Measurements from ENCODE around the gene NPIPB2. TPM values are rescaled to one million over a fixed set of nuclear protein-coding genes. Genes with fewer than 3 reads are reported as not detected.
"Not testable (repeated sequence)": the region's sequence is repeated elsewhere in the genome, so short reads cannot be mapped to it uniquely, and the experiment has no call there.

NPIPB2 gene
- 0.47 TPM for polyA plus RNA-seq (2013, experiment 1 of 2)
- 1.4 TPM for polyA plus RNA-seq (2013, experiment 2 of 2)

DNA sequence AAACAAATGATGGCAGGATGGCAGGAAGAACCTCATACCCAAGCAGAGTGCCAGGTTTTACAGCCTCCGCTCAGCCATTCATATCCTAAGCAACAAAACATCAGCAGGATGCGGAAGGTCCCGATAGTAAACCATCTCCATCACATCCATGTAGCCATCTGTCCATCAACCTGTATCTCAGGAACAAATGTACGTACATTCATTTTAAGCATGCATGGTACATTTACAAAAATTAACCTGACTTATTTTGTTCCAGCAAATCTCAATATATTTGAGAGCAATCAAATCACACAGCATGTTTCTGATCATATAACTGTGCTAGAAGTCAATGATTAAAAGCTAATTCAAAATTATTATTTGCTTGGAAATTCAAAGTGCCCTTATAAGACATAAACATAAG, at the start of gene NPIPB2:
Gene NPIPB2, minus strand, starts transcription at position 101 of the 400 bp plus-strand sequence. Its CDS starts 0 bp downstream, at position 101.
- H4K91ac ChIP-seq (ENCODE audit: low read length); H3K9ac ChIP-seq (ENCODE audit: low read length); H3K9me3 ChIP-seq (ENCODE audit: control insufficient read depth, low read length); H2BK15ac ChIP-seq (ENCODE audit: low read depth, poor library complexity, severe bottlenecking); H3K14ac ChIP-seq (ENCODE audit: low read length in 2 of 2); H2BK5ac ChIP-seq (ENCODE audit: low read depth, low read length, poor library complexity, severe bottlenecking); H3K27me3 ChIP-seq (ENCODE audit: control insufficient read depth in 1 of 2, insufficient read depth in 1 of 2, low read length in 2 of 2); H4K8ac ChIP-seq (ENCODE audit: low read length); H2AK5ac ChIP-seq (ENCODE audit: low read length, severe bottlenecking); H2BK120ac ChIP-seq (ENCODE audit: low read depth, low read length); H3K4me3 ChIP-seq (ENCODE audit: insufficient read depth in 1 of 2, low read depth in 1 of 2, low read length in 2 of 2); H3K4ac ChIP-seq (ENCODE audit: low read depth in 1 of 2, low read length in 2 of 2); H3K79me1 ChIP-seq (replicated peaks; ENCODE audit: low read length, poor library complexity, severe bottlenecking); H3K36me3 ChIP-seq (ENCODE audit: control insufficient read depth in 1 of 2, insufficient read depth in 2 of 2, low read depth in 1 of 2, low read length in 2 of 2); H2BK12ac ChIP-seq (ENCODE audit: low read length in 2 of 2); H3K4me1 ChIP-seq (ENCODE audit: control insufficient read depth, insufficient read depth, low read depth, low read length); DNase-seq; H3K27ac ChIP-seq (ENCODE audit: low read length, poor library complexity, severe bottlenecking); H3K23ac ChIP-seq (ENCODE audit: low read length in 2 of 2); H2AFZ ChIP-seq (ENCODE audit: low read depth, low read length); H3K4me2 ChIP-seq (ENCODE audit: low read length, poor library complexity, severe bottlenecking); H3K18ac ChIP-seq (ENCODE audit: low read depth in 1 of 2, low read length in 2 of 2): not testable (repeated sequence)
- WGBS: no CpG with 5 or more reads among the region's 4 CpGs

DNA sequence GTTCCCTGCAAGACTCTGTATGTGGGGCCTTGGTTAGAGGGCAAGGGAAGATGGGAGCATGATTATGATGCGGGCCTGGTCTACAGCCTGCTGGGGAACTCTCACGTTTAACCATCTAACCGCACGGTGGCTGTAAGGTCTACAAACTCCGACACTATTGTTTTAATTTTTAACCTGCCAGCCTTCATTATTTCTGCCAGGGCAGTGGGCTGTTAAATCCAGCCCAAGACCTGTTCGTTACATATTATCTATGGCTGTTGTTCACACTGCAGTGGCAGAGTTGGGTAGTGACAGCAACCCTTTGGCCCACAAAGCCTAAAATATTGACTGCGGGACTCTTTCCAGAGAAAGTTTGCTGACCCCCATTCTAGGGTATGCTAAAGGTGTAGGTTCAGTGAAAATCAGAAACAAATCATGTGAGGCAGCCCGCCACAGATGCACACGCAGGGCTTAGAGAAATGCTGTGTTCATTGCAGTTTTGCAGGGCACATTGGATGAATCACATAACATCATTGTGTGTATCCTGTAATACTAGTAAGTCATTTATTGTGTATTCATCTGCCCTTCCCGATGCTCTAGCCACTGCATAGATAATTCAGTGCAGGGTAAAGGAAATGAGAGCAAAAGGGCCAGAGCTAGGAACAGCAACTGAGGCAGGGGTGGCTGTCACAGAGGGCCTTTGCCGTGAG, 49.0 kb upstream of the NPIPB2 start:
- H3K79me1 ChIP-seq (replicated peaks; ENCODE audit: low read length, poor library complexity, severe bottlenecking): peaks cover 34% of the 10 kb centered on the region
- H4K91ac ChIP-seq (ENCODE audit: low read length): no peak overlapping the region
- H3K4me1 ChIP-seq (ENCODE audit: control insufficient read depth, insufficient read depth, low read depth, low read length): peaks cover 30% of the 10 kb centered on the region
- WGBS: 98% methylated on average over 11 of the region's 11 CpGs
- H3K27me3 ChIP-seq (ENCODE audit: control insufficient read depth in 1 of 2, insufficient read depth in 1 of 2, low read length in 2 of 2): no peaks in the 10 kb centered on the region
- no peak for DNase-seq
- H3K9ac ChIP-seq (ENCODE audit: low read length): no peak overlapping the region
- H3K4ac ChIP-seq (ENCODE audit: low read depth in 1 of 2, low read length in 2 of 2): no peak overlapping the region
- no peak overlapping the region for H3K4me3 ChIP-seq (ENCODE audit: insufficient read depth in 1 of 2, low read depth in 1 of 2, low read length in 2 of 2)
- no peak overlapping the region for H3K23ac ChIP-seq (ENCODE audit: low read length in 2 of 2)
- H3K4me2 ChIP-seq (ENCODE audit: low read length, poor library complexity, severe bottlenecking): peak overlapping the region; percentile 44
- no peak overlapping the region for H2AFZ ChIP-seq (ENCODE audit: low read depth, low read length)
- H3K27ac ChIP-seq (ENCODE audit: low read length, poor library complexity, severe bottlenecking): peak overlapping the region; percentile 84
- H3K18ac ChIP-seq (ENCODE audit: low read depth in 1 of 2, low read length in 2 of 2): peak overlapping the region in 1 of 2 experiments; percentile 48
- no peak overlapping the region for H2BK15ac ChIP-seq (ENCODE audit: low read depth, poor library complexity, severe bottlenecking)
- peak overlapping the region in 1 of 2 experiments; percentile 56 for H3K14ac ChIP-seq (ENCODE audit: low read length in 2 of 2)
- H2AK5ac ChIP-seq (ENCODE audit: low read length, severe bottlenecking): no peak overlapping the region
- no peak overlapping the region for H2BK120ac ChIP-seq (ENCODE audit: low read depth, low read length)
- H2BK12ac ChIP-seq (ENCODE audit: low read length in 2 of 2): no peak overlapping the region
- no peaks in the 10 kb centered on the region for H3K9me3 ChIP-seq (ENCODE audit: control insufficient read depth, low read length)
- no peak overlapping the region for H2BK5ac ChIP-seq (ENCODE audit: low read depth, low read length, poor library complexity, severe bottlenecking)
- no peak overlapping the region for H4K8ac ChIP-seq (ENCODE audit: low read length)
- H3K36me3 ChIP-seq (ENCODE audit: control insufficient read depth in 1 of 2, insufficient read depth in 2 of 2, low read depth in 1 of 2, low read length in 2 of 2): peaks cover 0 to 9% of the 10 kb centered on the region in 2 experiments

DNA sequence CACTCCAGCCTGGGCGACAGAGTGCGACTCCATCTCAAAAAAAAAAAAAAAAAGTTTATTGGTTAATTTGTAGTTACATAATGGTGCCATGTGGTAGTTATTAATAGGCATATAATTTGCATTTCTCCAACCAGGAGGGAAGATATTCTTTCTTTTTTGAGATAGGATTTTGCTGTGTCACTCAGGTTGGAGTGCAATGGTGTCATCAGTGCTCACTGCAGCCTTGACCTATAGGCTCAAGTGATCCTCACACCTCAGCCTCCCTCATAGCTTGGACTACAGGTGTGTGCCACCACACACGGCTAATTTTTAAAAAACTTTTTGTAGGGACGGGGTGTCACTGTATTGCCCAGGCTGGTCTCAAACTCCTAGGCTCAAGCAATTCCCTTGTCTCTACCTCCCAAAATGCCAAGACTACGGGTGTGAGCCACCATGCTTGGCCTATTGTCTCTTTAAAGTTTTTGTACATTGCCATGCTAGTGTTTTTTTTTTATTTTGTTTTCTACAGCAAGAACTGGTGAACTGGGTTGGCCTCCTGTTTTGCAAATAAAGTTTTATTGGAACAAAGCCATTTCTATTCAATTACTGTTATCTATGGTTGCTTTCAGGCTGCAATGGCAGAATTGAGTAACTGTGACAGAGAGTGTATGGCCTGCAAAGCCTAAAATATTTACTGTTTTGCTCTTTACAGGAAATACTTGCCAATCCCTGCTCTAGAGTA, 46.6 kb upstream of the NPIPB2 start:
- H3K36me3 ChIP-seq (ENCODE audit: control insufficient read depth in 1 of 2, insufficient read depth in 2 of 2, low read depth in 1 of 2, low read length in 2 of 2): peaks cover 0 to 11% of the 10 kb centered on the region in 2 experiments
- no peak overlapping the region for H2AFZ ChIP-seq (ENCODE audit: low read depth, low read length)
- DNase-seq: no peak
- no peak overlapping the region for H3K27ac ChIP-seq (ENCODE audit: low read length, poor library complexity, severe bottlenecking)
- 60% methylated on average over 3 of the region's 5 CpGs for WGBS
- peaks cover 28% of the 10 kb centered on the region for H3K4me1 ChIP-seq (ENCODE audit: control insufficient read depth, insufficient read depth, low read depth, low read length)
- H3K79me1 ChIP-seq (replicated peaks; ENCODE audit: low read length, poor library complexity, severe bottlenecking): peaks cover 30% of the 10 kb centered on the region
- H3K4ac ChIP-seq (ENCODE audit: low read depth in 1 of 2, low read length in 2 of 2): no peak overlapping the region
- H2BK120ac ChIP-seq (ENCODE audit: low read depth, low read length): no peak overlapping the region
- no peak overlapping the region for H3K23ac ChIP-seq (ENCODE audit: low read length in 2 of 2)
- H2BK15ac ChIP-seq (ENCODE audit: low read depth, poor library complexity, severe bottlenecking): no peak overlapping the region
- H3K4me2 ChIP-seq (ENCODE audit: low read length, poor library complexity, severe bottlenecking): no peak overlapping the region
- no peak overlapping the region for H3K14ac ChIP-seq (ENCODE audit: low read length in 2 of 2)
- H2AK5ac ChIP-seq (ENCODE audit: low read length, severe bottlenecking): no peak overlapping the region
- no peak overlapping the region for H3K4me3 ChIP-seq (ENCODE audit: insufficient read depth in 1 of 2, low read depth in 1 of 2, low read length in 2 of 2)
- no peak overlapping the region for H2BK12ac ChIP-seq (ENCODE audit: low read length in 2 of 2)
- no peak overlapping the region for H4K8ac ChIP-seq (ENCODE audit: low read length)
- no peaks in the 10 kb centered on the region for H3K9me3 ChIP-seq (ENCODE audit: control insufficient read depth, low read length)
- no peak overlapping the region for H4K91ac ChIP-seq (ENCODE audit: low read length)
- H3K18ac ChIP-seq (ENCODE audit: low read depth in 1 of 2, low read length in 2 of 2): no peak overlapping the region
- H3K27me3 ChIP-seq (ENCODE audit: control insufficient read depth in 1 of 2, insufficient read depth in 1 of 2, low read length in 2 of 2): no peaks in the 10 kb centered on the region
- H3K9ac ChIP-seq (ENCODE audit: low read length): no peak overlapping the region
- H2BK5ac ChIP-seq (ENCODE audit: low read depth, low read length, poor library complexity, severe bottlenecking): no peak overlapping the region

DNA sequence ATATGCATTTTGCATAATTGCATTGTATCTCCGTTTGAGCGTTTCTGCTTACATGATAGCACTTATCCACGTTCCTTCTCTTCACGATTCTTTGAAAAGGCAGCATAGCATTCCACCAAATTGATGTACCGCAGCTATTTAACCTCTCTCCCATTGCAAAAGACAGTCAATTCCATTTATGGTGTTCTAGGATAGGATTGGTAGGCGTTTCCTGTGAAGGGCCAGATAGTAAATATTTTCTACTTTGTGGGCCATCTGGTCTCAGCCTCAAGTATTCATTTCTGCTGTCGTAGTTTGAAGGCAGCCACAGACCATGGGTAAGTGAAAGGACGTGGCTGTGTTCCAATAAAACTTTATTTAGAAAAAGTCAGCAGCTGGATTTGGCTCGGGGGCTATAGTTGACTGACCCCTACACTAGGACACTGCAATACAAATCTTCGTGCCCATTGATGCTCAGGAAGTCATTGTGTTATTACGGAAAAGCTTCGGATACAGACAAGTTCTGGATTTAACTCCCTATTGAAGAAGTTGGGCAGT, 44.7 kb upstream of the NPIPB2 start:
- H3K27ac ChIP-seq (ENCODE audit: low read length, poor library complexity, severe bottlenecking): no peak overlapping the region
- no peak overlapping the region for H2BK12ac ChIP-seq (ENCODE audit: low read length in 2 of 2)
- no peak overlapping the region for H2BK120ac ChIP-seq (ENCODE audit: low read depth, low read length)
- H2AK5ac ChIP-seq (ENCODE audit: low read length, severe bottlenecking): no peak overlapping the region
- H2BK15ac ChIP-seq (ENCODE audit: low read depth, poor library complexity, severe bottlenecking): no peak overlapping the region
- no peak overlapping the region for H2BK5ac ChIP-seq (ENCODE audit: low read depth, low read length, poor library complexity, severe bottlenecking)
- H3K4me3 ChIP-seq (ENCODE audit: insufficient read depth in 1 of 2, low read depth in 1 of 2, low read length in 2 of 2): no peak overlapping the region
- H3K36me3 ChIP-seq (ENCODE audit: control insufficient read depth in 1 of 2, insufficient read depth in 2 of 2, low read depth in 1 of 2, low read length in 2 of 2): peaks cover 0 to 8% of the 10 kb centered on the region in 2 experiments
- no peak overlapping the region for H3K23ac ChIP-seq (ENCODE audit: low read length in 2 of 2)
- DNase-seq: peak; percentile 81
- H3K18ac ChIP-seq (ENCODE audit: low read depth in 1 of 2, low read length in 2 of 2): no peak overlapping the region
- H4K8ac ChIP-seq (ENCODE audit: low read length): no peak overlapping the region
- no peaks in the 10 kb centered on the region for H3K9me3 ChIP-seq (ENCODE audit: control insufficient read depth, low read length)
- H3K9ac ChIP-seq (ENCODE audit: low read length): no peak overlapping the region
- no peak overlapping the region for H3K14ac ChIP-seq (ENCODE audit: low read length in 2 of 2)
- H3K27me3 ChIP-seq (ENCODE audit: control insufficient read depth in 1 of 2, insufficient read depth in 1 of 2, low read length in 2 of 2): no peaks in the 10 kb centered on the region
- WGBS: 77% methylated on average over 11 of the region's 12 CpGs
- no peak overlapping the region for H2AFZ ChIP-seq (ENCODE audit: low read depth, low read length)
- H3K79me1 ChIP-seq (replicated peaks; ENCODE audit: low read length, poor library complexity, severe bottlenecking): peaks cover 26% of the 10 kb centered on the region
- peaks cover 21% of the 10 kb centered on the region for H3K4me1 ChIP-seq (ENCODE audit: control insufficient read depth, insufficient read depth, low read depth, low read length)
- no peak overlapping the region for H3K4me2 ChIP-seq (ENCODE audit: low read length, poor library complexity, severe bottlenecking)
- H3K4ac ChIP-seq (ENCODE audit: low read depth in 1 of 2, low read length in 2 of 2): no peak overlapping the region
- H4K91ac ChIP-seq (ENCODE audit: low read length): no peak overlapping the region

All from mesenchymal stem cell (in vitro differentiated cells and primary cell).